HepG2 (cell line): ENCODE data around the gene C3orf18. TPM values are rescaled to one million over a fixed set of nuclear protein-coding genes. Genes with fewer than 3 reads are reported as not detected.

Source experiments
- CBX2 ChIP-seq, 2 experiments: fragments of 200-600 bp in 1 of 2; sonication (generic); formaldehyde crosslinking in 1 of 2; IDR thresholded peaks; 2 replicates each; pipeline versions ENCODE4 v1.7.0 to v1.8.1; 2018 to 2022; ENCODE audit warnings: low read depth in 2 of 2, low read length in 1 of 2, mild to moderate bottlenecking in 1 of 2, missing genetic modification reagents in 1 of 2
- FOXJ3 ChIP-seq: sonication (generic); formaldehyde crosslinking; IDR thresholded peaks from 2 replicates; pipeline ENCODE4 v1.4.0; 2020; ENCODE audit warnings: missing genetic modification reagents, mild to moderate bottlenecking, borderline replicate concordance
- FOXO1 ChIP-seq: sonication (generic); formaldehyde crosslinking; IDR thresholded peaks from 2 replicates; pipeline ENCODE4 v1.4.0; 2020; ENCODE audit warnings: missing genetic modification reagents
- GABPB1 ChIP-seq: IDR thresholded peaks from 2 replicates; pipeline ENCODE4 v1.6.1; 2016; ENCODE audit warnings: mild to moderate bottlenecking, missing genetic modification reagents, moderate library complexity, missing compliant biosample characterization
- HOXA5 ChIP-seq: sonication (generic); formaldehyde crosslinking; IDR thresholded peaks from 2 replicates; pipeline ENCODE4 v1.4.0; 2020; ENCODE audit warnings: missing genetic modification reagents
- KAT8 ChIP-seq: IDR thresholded peaks from 2 replicates; pipeline ENCODE4 v1.6.1; 2016; ENCODE audit warnings: missing genetic modification reagents, missing compliant biosample characterization
- RERE ChIP-seq: IDR thresholded peaks from 2 replicates; pipeline ENCODE4 v1.6.1; 2016; ENCODE audit warnings: low read depth, missing genetic modification reagents, missing compliant biosample characterization
- RFXAP ChIP-seq: sonication (generic); formaldehyde crosslinking; IDR thresholded peaks from 2 replicates; pipeline ENCODE4 v1.4.0; 2020; ENCODE audit warnings: missing genetic modification reagents, borderline replicate concordance
- SAFB2 ChIP-seq: sonication (generic); formaldehyde crosslinking; IDR thresholded peaks from 2 replicates; pipeline ENCODE4 v1.5.1; 2020; ENCODE audit warnings: missing genetic modification reagents, low read depth, mild to moderate bottlenecking, borderline replicate concordance
- SIN3A ChIP-seq: IDR thresholded peaks from 2 replicates; pipeline ENCODE4 v1.6.1; 2011; ENCODE audit warnings: low read depth, mild to moderate bottlenecking, control low read depth, low read length, borderline replicate concordance
- SSRP1 ChIP-seq: IDR thresholded peaks from 2 replicates; pipeline ENCODE4 v1.6.1; 2016; ENCODE audit warnings: control low read depth
- TBX3 ChIP-seq: fragments of 450-650 bp; IDR thresholded peaks from 2 replicates; pipeline ENCODE4 v1.6.1; 2017; ENCODE audit warnings: antibody characterized with exemption, mild to moderate bottlenecking, inconsistent platforms, borderline replicate concordance
- TIGD3 ChIP-seq: sonication (generic); formaldehyde crosslinking; IDR thresholded peaks from 2 replicates; pipeline ENCODE4 v1.5.1; 2020; ENCODE audit warnings: mild to moderate bottlenecking, missing genetic modification reagents, borderline replicate concordance
- ZBTB2 ChIP-seq: sonication (generic); formaldehyde crosslinking; IDR thresholded peaks from 2 replicates; pipeline ENCODE4 v1.8.0; 2022; ENCODE audit warnings: low read depth, missing genetic modification reagents
- ZFYVE20 ChIP-seq: sonication (generic); formaldehyde crosslinking; IDR thresholded peaks from 2 replicates; pipeline ENCODE4 v1.8.0; 2023; ENCODE audit warnings: low read depth, mild to moderate bottlenecking, moderate library complexity, missing genetic modification reagents, borderline replicate concordance
- ZNF282 ChIP-seq: fragments of 450-650 bp; IDR thresholded peaks from 2 replicates; pipeline ENCODE4 v1.6.1; 2018; ENCODE audit not compliant: partially characterized antibody
- ZNF484 ChIP-seq: sonication (generic); formaldehyde crosslinking; IDR thresholded peaks from 2 replicates; pipeline ENCODE4 v1.5.1; 2020; ENCODE audit warnings: mild to moderate bottlenecking, low read depth, missing genetic modification reagents, borderline replicate concordance
- ZNF598 ChIP-seq: sonication (generic); formaldehyde crosslinking; IDR thresholded peaks from 2 replicates; pipeline ENCODE4 v1.5.1; 2020; ENCODE audit warnings: mild to moderate bottlenecking, missing genetic modification reagents, borderline replicate concordance
- ZNF713 ChIP-seq: sonication (generic); formaldehyde crosslinking; IDR thresholded peaks from 2 replicates; pipeline ENCODE4 v1.4.0; 2020; ENCODE audit warnings: mild to moderate bottlenecking, missing genetic modification reagents
- polyA plus RNA-seq, 8 experiments: library from polyadenylated mRNA; depleted of rRNA in 3 of 8; stranded (reverse) in 7 of 8; unstranded in 1 of 8; fragments of >200 nt; fragmentation: Illumina TruSeq in 4 of 8; extraction: Trizol in 4 of 8; gene quantifications; 2 replicates each; pipeline versions ENCODE4 v1.2.1 to v1.2.3, GENCODE V29; 2011 to 2016; ENCODE audit warnings: low read depth in 4 of 8, missing spikeins in 1 of 8, mixed read lengths in 1 of 8; ENCODE audit not compliant: insufficient read depth in 1 of 8
- total RNA-seq, 5 experiments: library from RNA; depleted of rRNA; stranded (reverse); fragments of >200 nt; fragmentation: Illumina TruSeq; extraction: Trizol; gene quantifications; 2 replicates each; pipeline ENCODE4 v1.2.3, GENCODE V29; 2016; ENCODE audit warnings: low read depth in 1 of 5

Gene C3orf18
- total and polyA plus RNA-seq, 2 of the 13 experiments (the other 11 are each of a cell fraction or from before 2014, with no cell fraction given): 1.6 to 4.8 TPM

- TF ChIP-seq RERE (0 out of 2 replicates have a peak, but pooled peaks have one; percentile 30), ZNF598 (CRISPR knock-in tag) (0 out of 2 replicates have a peak, but pooled peaks have one; percentile 19), FOXJ3 (peak; percentile 39; the same call in 1 of the 2 replicates), ZNF713 (CRISPR knock-in tag) (no peak), RFXAP (CRISPR knock-in tag) (peak; percentile 92), FOXO1 (CRISPR knock-in tag) (0 out of 2 replicates have a peak, but pooled peaks have one; percentile 15), CBX2 (IDR thresholded peaks at IDR 0.05; ENCODE audit: low read depth, low read length) (no peak), CBX2 (CRISPR knock-in tag; IDR thresholded peaks at IDR 0.05; ENCODE audit: low read depth) (0 out of 2 replicates have a peak, but pooled peaks have one; percentile 32), ZNF484 (no peak), SAFB2 (peak; percentile 95), SIN3A (no peak), SSRP1 (CRISPR knock-in tag) (no peak), ZNF282 (no peak), ZFYVE20 (CRISPR knock-in tag) (no peak), TBX3 (no peak), TIGD3 (CRISPR knock-in tag) (0 out of 2 replicates have a peak, but pooled peaks have one; percentile 67), ZBTB2 (0 out of 2 replicates have a peak, but pooled peaks have one; percentile 67), HOXA5 (peak; percentile 60; the same call in 1 of the 2 replicates), GABPB1 (CRISPR knock-in tag) (peak; percentile 87), KAT8 (CRISPR knock-in tag) (peak; percentile 77)
Measured at GRCh38 chr3:50611464-50612233, 44.1 kb upstream of the C3orf18 start, which contains the start of gene CISH (continued).
